ENCODE results near the gene HSD17B14.

DNA sequence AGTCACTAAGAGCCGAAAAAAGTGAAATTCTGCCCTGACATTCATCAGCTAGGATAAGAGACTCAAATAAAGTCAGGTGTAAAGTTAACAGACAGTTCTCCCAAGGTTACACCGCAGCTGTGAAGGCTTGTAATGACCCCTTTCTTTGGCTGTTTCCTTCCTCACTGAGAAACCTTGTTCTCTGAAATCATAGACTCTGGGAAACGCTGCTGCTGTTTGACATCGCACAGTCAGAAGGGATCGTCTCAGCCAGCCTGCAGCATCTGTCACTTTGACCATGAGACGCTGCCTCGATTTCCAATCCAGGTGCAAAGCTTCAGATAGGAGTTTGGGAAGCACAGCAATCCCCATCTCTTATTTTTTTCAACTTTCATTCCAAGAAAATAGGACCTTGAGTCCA lies 26.1 kb downstream of the HSD17B14 start:
- TF ChIP-seq POLR2A (IDR thresholded peaks at IDR 0.05), result no peak
- TF ChIP-seq, protein P1, sequence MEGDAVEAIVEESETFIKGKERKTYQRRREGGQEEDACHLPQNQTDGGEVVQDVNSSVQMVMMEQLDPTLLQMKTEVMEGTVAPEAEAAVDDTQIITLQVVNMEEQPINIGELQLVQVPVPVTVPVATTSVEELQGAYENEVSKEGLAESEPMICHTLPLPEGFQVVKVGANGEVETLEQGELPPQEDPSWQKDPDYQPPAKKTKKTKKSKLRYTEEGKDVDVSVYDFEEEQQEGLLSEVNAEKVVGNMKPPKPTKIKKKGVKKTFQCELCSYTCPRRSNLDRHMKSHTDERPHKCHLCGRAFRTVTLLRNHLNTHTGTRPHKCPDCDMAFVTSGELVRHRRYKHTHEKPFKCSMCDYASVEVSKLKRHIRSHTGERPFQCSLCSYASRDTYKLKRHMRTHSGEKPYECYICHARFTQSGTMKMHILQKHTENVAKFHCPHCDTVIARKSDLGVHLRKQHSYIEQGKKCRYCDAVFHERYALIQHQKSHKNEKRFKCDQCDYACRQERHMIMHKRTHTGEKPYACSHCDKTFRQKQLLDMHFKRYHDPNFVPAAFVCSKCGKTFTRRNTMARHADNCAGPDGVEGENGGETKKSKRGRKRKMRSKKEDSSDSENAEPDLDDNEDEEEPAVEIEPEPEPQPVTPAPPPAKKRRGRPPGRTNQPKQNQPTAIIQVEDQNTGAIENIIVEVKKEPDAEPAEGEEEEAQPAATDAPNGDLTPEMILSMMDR (IDR thresholded peaks at IDR 0.05), result no peak
